Activated T-cell treated with anti-CD3 and anti-CD28 coated beads, Interleukin-2, amount 50 U/mL, for 24 hours (primary cell): ENCODE data around the gene CUL1.

ENCODE experiments used
- DNase-seq: peaks from one replicate; pipeline ENCODE4 v3.0.0-alpha.2; 2020
- H3K27ac Mint-ChIP-seq: 2 replicates; pipeline ENCODE4 v1.8.0; 2020; ENCODE audit warnings: mild to moderate bottlenecking, mixed read lengths
- H3K27me3 Mint-ChIP-seq: 2 replicates; pipeline ENCODE4 v1.8.0; 2020; ENCODE audit warnings: mixed read lengths
- H3K36me3 Mint-ChIP-seq: 2 replicates; pipeline ENCODE4 v1.8.0; 2020; ENCODE audit warnings: low read depth, mixed read lengths
- H3K4me1 Mint-ChIP-seq: 2 replicates; pipeline ENCODE4 v1.8.0; 2020; ENCODE audit warnings: low read depth, mixed read lengths
- H3K4me3 Mint-ChIP-seq: 2 replicates; pipeline ENCODE4 v1.8.0; 2020; ENCODE audit warnings: mild to moderate bottlenecking, moderate library complexity, mixed read lengths
- H3K9me3 Mint-ChIP-seq: 2 replicates; pipeline ENCODE4 v1.8.0; 2020; ENCODE audit warnings: mixed read lengths

The CUL1 gene

GRCh38 chr7:148698397-148699023, at the start of gene CUL1:
Gene CUL1 (plus strand): TSS chr7:148698903. CDS start chr7:148730123, 31,220 bp downstream.
- peak; percentile 88 for DNase-seq
- H3K4me3 Mint-ChIP-seq: peak within 1 kb of the TSS; percentile 89
- peak within 1 kb of the TSS; percentile 97 for H3K27ac Mint-ChIP-seq
- peaks cover 60% of the 10 kb centered on the region for H3K4me1 Mint-ChIP-seq
- no peaks in the 10 kb centered on the region for H3K27me3 Mint-ChIP-seq
- peaks cover 23% of the 10 kb centered on the region for H3K36me3 Mint-ChIP-seq
- peaks cover 2% of the 10 kb centered on the region for H3K9me3 Mint-ChIP-seq

- peaks cover 1% of the 10 kb centered on the region for H3K27me3 Mint-ChIP-seq
- H3K4me1 Mint-ChIP-seq: no peaks in the 10 kb centered on the region
Measured at GRCh38 chr7:148650232-148650858, 48.4 kb upstream of the CUL1 start.

GRCh38 chr7:148652773-148653172, 45.9 kb upstream of the CUL1 start:
- no peak for DNase-seq
- H3K27me3 Mint-ChIP-seq: no peaks in the 10 kb centered on the region
- no peaks in the 10 kb centered on the region for H3K36me3 Mint-ChIP-seq
- no peaks in the 10 kb centered on the region for H3K4me1 Mint-ChIP-seq
- no peak overlapping the region for H3K27ac Mint-ChIP-seq
- no peak overlapping the region for H3K4me3 Mint-ChIP-seq
- no peaks in the 10 kb centered on the region for H3K9me3 Mint-ChIP-seq

More at GRCh38 chr7:148650232-148650858, 48.4 kb upstream of the CUL1 start:
- Mint-ChIP-seq H3K4me3 (no peak overlapping the region), H3K36me3 (no peaks in the 10 kb centered on the region), H3K27ac (no peak overlapping the region), H3K9me3 (no peaks in the 10 kb centered on the region)
- DNase-seq: no peak

- Mint-ChIP-seq H3K27me3 (no peaks in the 10 kb centered on the region), H3K9me3 (no peaks in the 10 kb centered on the region), H3K27ac (no peak overlapping the region), H3K4me1 (peaks cover 2% of the 10 kb centered on the region), H3K36me3 (no peaks in the 10 kb centered on the region), H3K4me3 (no peak overlapping the region)
- DNase-seq: no peak
Measured at GRCh38 chr7:148657929-148658328, 40.8 kb upstream of the CUL1 start.

GRCh38 chr7:148661471-148661870, 37.2 kb upstream of the CUL1 start:
- no peaks in the 10 kb centered on the region for H3K9me3 Mint-ChIP-seq
- peaks cover 2% of the 10 kb centered on the region for H3K4me1 Mint-ChIP-seq
- DNase-seq: no peak
- no peaks in the 10 kb centered on the region for H3K27me3 Mint-ChIP-seq
- H3K4me3 Mint-ChIP-seq: no peak overlapping the region
- H3K36me3 Mint-ChIP-seq: no peaks in the 10 kb centered on the region
- no peak overlapping the region for H3K27ac Mint-ChIP-seq

- H3K4me1 Mint-ChIP-seq: peaks cover 2% of the 10 kb centered on the region
- H3K4me3 Mint-ChIP-seq: no peak overlapping the region
- no peaks in the 10 kb centered on the region for H3K36me3 Mint-ChIP-seq
- no peaks in the 10 kb centered on the region for H3K27me3 Mint-ChIP-seq
- H3K27ac Mint-ChIP-seq: no peak overlapping the region
- no peak for DNase-seq
- no peaks in the 10 kb centered on the region for H3K9me3 Mint-ChIP-seq
Measured at GRCh38 chr7:148662646-148663045, 36.1 kb upstream of the CUL1 start.

GRCh38 chr7:148664324-148664723, 34.4 kb upstream of the CUL1 start:
- no peak overlapping the region for H3K4me3 Mint-ChIP-seq
- no peak overlapping the region for H3K27ac Mint-ChIP-seq
- H3K9me3 Mint-ChIP-seq: no peaks in the 10 kb centered on the region
- H3K27me3 Mint-ChIP-seq: no peaks in the 10 kb centered on the region
- DNase-seq: no peak
- H3K4me1 Mint-ChIP-seq: peaks cover 2% of the 10 kb centered on the region
- no peaks in the 10 kb centered on the region for H3K36me3 Mint-ChIP-seq

- no peaks in the 10 kb centered on the region for H3K27me3 Mint-ChIP-seq
- H3K4me3 Mint-ChIP-seq: no peak overlapping the region
- H3K4me1 Mint-ChIP-seq: peaks cover 8% of the 10 kb centered on the region
- no peaks in the 10 kb centered on the region for H3K36me3 Mint-ChIP-seq
- H3K9me3 Mint-ChIP-seq: no peaks in the 10 kb centered on the region
- DNase-seq: no peak
- no peak overlapping the region for H3K27ac Mint-ChIP-seq
Measured at GRCh38 chr7:148665221-148665620, 33.5 kb upstream of the CUL1 start.

GRCh38 chr7:148669927-148670326, 28.8 kb upstream of the CUL1 start:
- H3K27me3 Mint-ChIP-seq: no peaks in the 10 kb centered on the region
- H3K4me1 Mint-ChIP-seq: peaks cover 8% of the 10 kb centered on the region
- no peak for DNase-seq
- no peaks in the 10 kb centered on the region for H3K36me3 Mint-ChIP-seq
- H3K4me3 Mint-ChIP-seq: no peak overlapping the region
- no peak overlapping the region for H3K27ac Mint-ChIP-seq
- peaks cover 5% of the 10 kb centered on the region for H3K9me3 Mint-ChIP-seq

GRCh38 chr7:148670374-148670773, 28.3 kb upstream of the CUL1 start:
- Mint-ChIP-seq H3K4me1 (peaks cover 8% of the 10 kb centered on the region), H3K4me3 (no peak overlapping the region), H3K27ac (no peak overlapping the region), H3K36me3 (no peaks in the 10 kb centered on the region), H3K27me3 (no peaks in the 10 kb centered on the region), H3K9me3 (peaks cover 5% of the 10 kb centered on the region)
- no peak for DNase-seq

GRCh38 chr7:148670807-148671206, 27.9 kb upstream of the CUL1 start:
- Mint-ChIP-seq H3K27ac (no peak overlapping the region), H3K9me3 (peaks cover 5% of the 10 kb centered on the region), H3K36me3 (no peaks in the 10 kb centered on the region), H3K4me3 (no peak overlapping the region), H3K4me1 (peaks cover 8% of the 10 kb centered on the region), H3K27me3 (no peaks in the 10 kb centered on the region)
- no peak for DNase-seq

GRCh38 chr7:148672041-148672440, 26.7 kb upstream of the CUL1 start:
- Mint-ChIP-seq H3K9me3 (peaks cover 5% of the 10 kb centered on the region), H3K36me3 (no peaks in the 10 kb centered on the region), H3K4me1 (peaks cover 8% of the 10 kb centered on the region), H3K27me3 (peaks cover 4% of the 10 kb centered on the region), H3K4me3 (no peak overlapping the region), H3K27ac (no peak overlapping the region)
- no peak for DNase-seq

- Mint-ChIP-seq H3K4me1 (peaks cover 8% of the 10 kb centered on the region), H3K27ac (no peak overlapping the region), H3K9me3 (peaks cover 5% of the 10 kb centered on the region), H3K36me3 (no peaks in the 10 kb centered on the region), H3K4me3 (no peak overlapping the region), H3K27me3 (peaks cover 4% of the 10 kb centered on the region)
- DNase-seq: no peak
Measured at GRCh38 chr7:148674689-148675088, 24.0 kb upstream of the CUL1 start.

- Mint-ChIP-seq H3K36me3 (no peaks in the 10 kb centered on the region), H3K4me1 (no peaks in the 10 kb centered on the region), H3K9me3 (peaks cover 9% of the 10 kb centered on the region), H3K27ac (no peak overlapping the region), H3K27me3 (peaks cover 4% of the 10 kb centered on the region), H3K4me3 (no peak overlapping the region)
- DNase-seq: no peak
Measured at GRCh38 chr7:148676291-148676690, 22.4 kb upstream of the CUL1 start.

GRCh38 chr7:148681821-148682220, 16.9 kb upstream of the CUL1 start:
- no peak overlapping the region for H3K27ac Mint-ChIP-seq
- DNase-seq: no peak
- peaks cover 8% of the 10 kb centered on the region for H3K9me3 Mint-ChIP-seq
- no peaks in the 10 kb centered on the region for H3K36me3 Mint-ChIP-seq
- H3K4me3 Mint-ChIP-seq: no peak overlapping the region
- H3K27me3 Mint-ChIP-seq: no peaks in the 10 kb centered on the region
- H3K4me1 Mint-ChIP-seq: no peaks in the 10 kb centered on the region
